Measurements from ENCODE around the gene CACNG3. TPM values are rescaled to one million over a fixed set of nuclear protein-coding genes. Genes with fewer than 3 reads are reported as not detected.

CACNG3 gene
- total and polyA plus RNA-seq, 2 experiments from 2014 or later, result not detected

DNA sequence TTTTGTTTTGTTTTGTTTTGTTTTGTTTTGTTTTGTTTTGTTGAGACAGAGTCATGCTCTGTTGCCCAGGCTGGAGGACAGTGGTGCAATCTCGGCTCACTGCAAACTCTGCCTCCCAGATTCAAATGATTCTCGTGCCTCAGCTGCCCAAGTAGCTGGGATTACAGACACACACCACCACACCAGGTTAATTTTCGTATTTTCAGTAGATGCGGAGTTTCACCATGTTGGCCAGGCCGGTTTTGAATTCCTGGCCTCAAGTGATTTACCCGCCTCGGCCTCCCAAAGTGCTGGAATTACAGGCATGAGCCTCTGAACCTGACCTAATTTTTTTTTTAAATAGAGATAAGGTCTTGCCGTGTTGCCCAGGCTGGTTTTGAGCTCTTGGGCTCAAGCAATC is 46.5 kb downstream of the CACNG3 start:
- H3K27me3 ChIP-seq, result no peaks in the 10 kb centered on the region
- DNase-seq (ENCODE audit: low read depth in 1 of 2, low spot score in 1 of 2), result no peak
- no peaks in the 10 kb centered on the region for H3K9me3 ChIP-seq (ENCODE audit: low read depth)
- H3K27ac ChIP-seq, result no peak overlapping the region
- no peaks in the 10 kb centered on the region for H3K36me3 ChIP-seq
- no peak overlapping the region for H3K4me3 ChIP-seq
- TF ChIP-seq, protein P1, sequence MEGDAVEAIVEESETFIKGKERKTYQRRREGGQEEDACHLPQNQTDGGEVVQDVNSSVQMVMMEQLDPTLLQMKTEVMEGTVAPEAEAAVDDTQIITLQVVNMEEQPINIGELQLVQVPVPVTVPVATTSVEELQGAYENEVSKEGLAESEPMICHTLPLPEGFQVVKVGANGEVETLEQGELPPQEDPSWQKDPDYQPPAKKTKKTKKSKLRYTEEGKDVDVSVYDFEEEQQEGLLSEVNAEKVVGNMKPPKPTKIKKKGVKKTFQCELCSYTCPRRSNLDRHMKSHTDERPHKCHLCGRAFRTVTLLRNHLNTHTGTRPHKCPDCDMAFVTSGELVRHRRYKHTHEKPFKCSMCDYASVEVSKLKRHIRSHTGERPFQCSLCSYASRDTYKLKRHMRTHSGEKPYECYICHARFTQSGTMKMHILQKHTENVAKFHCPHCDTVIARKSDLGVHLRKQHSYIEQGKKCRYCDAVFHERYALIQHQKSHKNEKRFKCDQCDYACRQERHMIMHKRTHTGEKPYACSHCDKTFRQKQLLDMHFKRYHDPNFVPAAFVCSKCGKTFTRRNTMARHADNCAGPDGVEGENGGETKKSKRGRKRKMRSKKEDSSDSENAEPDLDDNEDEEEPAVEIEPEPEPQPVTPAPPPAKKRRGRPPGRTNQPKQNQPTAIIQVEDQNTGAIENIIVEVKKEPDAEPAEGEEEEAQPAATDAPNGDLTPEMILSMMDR (IDR thresholded peaks at IDR 0.05; ENCODE audit: low read depth, low read length), result no peak
- H3K4me1 ChIP-seq (ENCODE audit: low read depth), result no peaks in the 10 kb centered on the region

DNA sequence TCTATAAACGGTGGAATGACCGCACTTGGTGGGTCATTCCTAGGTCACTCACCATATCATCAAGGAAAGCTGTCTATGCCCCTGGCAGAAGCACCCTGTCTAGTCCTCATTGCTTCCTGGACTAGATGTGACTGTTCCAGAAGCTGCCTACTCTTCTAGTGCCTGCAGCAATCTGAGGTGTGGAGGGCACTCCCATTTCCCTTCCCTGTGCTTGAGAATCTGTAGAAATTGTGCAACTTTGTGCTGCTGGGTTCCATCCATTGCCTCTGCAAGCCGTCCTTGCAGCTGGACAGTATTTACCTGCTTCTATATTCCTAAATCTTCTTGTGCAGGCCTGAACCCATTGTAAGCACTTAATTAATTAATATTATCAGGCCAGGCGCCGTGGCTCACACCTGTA is 52.1 kb downstream of the CACNG3 start:
- no peak overlapping the region for H3K4me3 ChIP-seq
- H3K27ac ChIP-seq, result no peak overlapping the region
- TF ChIP-seq, protein P1 (IDR thresholded peaks at IDR 0.05; ENCODE audit: low read depth, low read length), result no peak
- H3K9me3 ChIP-seq (ENCODE audit: low read depth), result no peaks in the 10 kb centered on the region
- no peaks in the 10 kb centered on the region for H3K27me3 ChIP-seq
- H3K4me1 ChIP-seq (ENCODE audit: low read depth), result no peaks in the 10 kb centered on the region
- H3K36me3 ChIP-seq, result no peaks in the 10 kb centered on the region
- DNase-seq (ENCODE audit: low read depth in 1 of 2, low spot score in 1 of 2), result no peak

DNA sequence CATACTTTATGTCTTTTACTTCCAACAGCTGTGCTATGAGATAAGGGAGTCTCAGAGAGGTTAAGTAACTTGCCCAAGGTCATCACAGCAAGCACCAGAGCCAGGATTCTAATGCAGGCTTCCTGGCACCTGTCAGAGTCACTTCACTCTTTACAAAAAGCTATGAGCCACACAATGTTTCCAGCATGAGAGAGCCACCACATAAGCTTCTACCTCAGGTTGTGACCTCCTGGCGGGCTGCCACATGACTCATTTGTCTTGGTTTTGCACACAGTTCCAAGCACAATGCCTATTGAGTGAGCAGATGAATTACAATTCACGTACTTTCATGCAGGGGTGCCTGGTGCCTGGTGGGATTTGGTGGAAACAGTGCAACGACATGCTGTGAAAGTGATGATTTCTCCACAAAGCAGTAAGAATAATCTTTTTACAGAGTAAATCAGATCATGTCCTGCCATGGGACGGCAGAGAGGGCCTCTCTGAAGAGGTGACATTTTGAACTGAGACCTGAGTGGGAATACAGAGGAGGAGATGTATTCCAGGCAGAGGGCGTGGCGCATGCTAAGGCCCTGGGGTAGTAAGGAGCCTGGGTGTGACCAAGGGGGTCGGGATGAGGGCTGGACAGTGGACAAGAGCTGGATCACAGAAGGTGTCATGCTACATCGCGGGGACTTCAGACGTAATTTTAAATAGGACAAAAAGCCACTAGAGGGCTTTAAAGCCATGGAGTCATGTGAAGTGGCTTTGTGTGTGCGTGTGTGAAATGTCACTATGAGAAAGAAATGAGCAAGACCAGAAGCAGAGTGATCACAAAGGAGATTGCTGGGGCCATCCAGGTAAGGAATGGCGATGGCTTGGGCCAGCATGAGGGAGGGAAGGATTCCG is 53.4 kb downstream of the CACNG3 start:
- no peaks in the 10 kb centered on the region for H3K9me3 ChIP-seq (ENCODE audit: low read depth)
- H3K27me3 ChIP-seq, result no peaks in the 10 kb centered on the region
- H3K4me3 ChIP-seq, result no peak overlapping the region
- no peaks in the 10 kb centered on the region for H3K36me3 ChIP-seq
- H3K4me1 ChIP-seq (ENCODE audit: low read depth), result no peaks in the 10 kb centered on the region
- H3K27ac ChIP-seq, result no peak overlapping the region
- TF ChIP-seq, protein P1 (IDR thresholded peaks at IDR 0.05; ENCODE audit: low read depth, low read length), result no peak
- DNase-seq (ENCODE audit: low read depth in 1 of 2, low spot score in 1 of 2), result peak in 1 of 2 donors; percentile 33

DNA sequence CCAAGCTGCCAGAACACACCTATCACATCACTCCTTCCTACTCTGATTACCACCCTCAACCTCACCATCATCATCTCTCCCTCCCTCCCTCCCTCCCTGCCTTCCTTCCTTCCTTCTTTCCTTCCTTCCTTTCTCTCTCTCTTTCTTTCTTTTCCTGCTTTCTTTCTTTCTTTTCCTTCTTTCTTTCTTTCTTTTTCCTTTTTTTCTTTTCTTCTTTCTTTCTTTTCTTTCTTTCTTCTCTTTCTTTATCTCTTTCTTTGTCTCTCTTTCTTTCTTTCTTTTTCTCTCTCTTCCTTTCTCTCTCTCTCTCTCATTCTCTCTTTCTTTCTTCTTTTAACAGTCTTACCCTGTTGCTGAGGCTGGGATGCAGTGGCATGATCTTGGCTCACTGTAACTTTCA is 59.2 kb downstream of the CACNG3 start:
- no peak overlapping the region for H3K4me3 ChIP-seq
- no peaks in the 10 kb centered on the region for H3K36me3 ChIP-seq
- H3K4me1 ChIP-seq (ENCODE audit: low read depth), result no peaks in the 10 kb centered on the region
- no peak for DNase-seq (ENCODE audit: low read depth in 1 of 2, low spot score in 1 of 2)
- no peaks in the 10 kb centered on the region for H3K27me3 ChIP-seq
- TF ChIP-seq, protein P1 (IDR thresholded peaks at IDR 0.05; ENCODE audit: low read depth, low read length), result no peak
- no peak overlapping the region for H3K27ac ChIP-seq
- no peaks in the 10 kb centered on the region for H3K9me3 ChIP-seq (ENCODE audit: low read depth)

DNA sequence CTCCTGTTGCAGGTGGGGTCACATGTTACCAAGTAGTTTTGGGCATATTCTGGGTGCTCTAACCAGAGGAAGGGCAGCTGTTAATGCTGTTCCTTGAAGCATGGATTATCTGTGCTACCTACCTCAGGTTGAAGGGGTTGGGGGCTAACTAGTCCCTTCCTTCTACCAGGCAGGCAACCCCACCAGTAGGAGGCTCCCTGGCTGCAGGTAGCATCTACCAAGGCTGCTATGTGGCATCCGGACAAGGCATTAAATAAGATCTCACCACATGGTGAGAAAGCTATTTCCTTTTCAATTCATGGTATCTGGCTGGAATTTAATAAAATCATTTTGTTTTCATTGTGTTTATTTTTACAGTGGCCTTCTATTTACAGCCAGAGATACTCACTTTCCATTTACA is 62.5 kb downstream of the CACNG3 start:
- DNase-seq (ENCODE audit: low read depth in 1 of 2, low spot score in 1 of 2), result no peak
- Histone ChIP-seq H3K27me3 (no peaks in the 10 kb centered on the region), H3K36me3 (no peaks in the 10 kb centered on the region), H3K4me1 (ENCODE audit: low read depth) (no peaks in the 10 kb centered on the region), H3K27ac (no peak overlapping the region), H3K4me3 (no peak overlapping the region), H3K9me3 (ENCODE audit: low read depth) (no peaks in the 10 kb centered on the region)
- TF ChIP-seq, protein P1 (IDR thresholded peaks at IDR 0.05; ENCODE audit: low read depth, low read length), result no peak
